CD4-positive, CD25-positive, alpha-beta regulatory T cell (primary cell): ENCODE results near the gene GSTM3. TPM values are rescaled to one million over a fixed set of nuclear protein-coding genes. Genes with fewer than 3 reads are reported as not detected.
A peak's percentile ranks its signal among the peaks of the same experiment; 100 is the strongest.
"Not testable (repeated sequence)": the region's sequence is repeated elsewhere in the genome, so short reads cannot be mapped to it uniquely, and the experiment has no call there.

Experiments used
- ATAC-seq, 2 donors: fragments of 150-1000 bp; cut with Tn5 transposase; one replicate each; pipeline ENCODE4 v1.10.0; 2021; ENCODE audit warnings: low read depth in 2 of 2, moderate number of reproducible peaks in 2 of 2, moderate library complexity in 1 of 2
- DNase-seq, 3 donors: peaks; one replicate each; pipeline versions ENCODE4 v3.0.0 to v3.0.0-alpha.2; 2012 to 2022; ENCODE audit warnings: mixed read lengths in 1 of 3
- H3K27ac ChIP-seq: one replicate; pipeline ENCODE4 v1.7.0; 2013; ENCODE audit warnings: mild to moderate bottlenecking, low read length; ENCODE audit not compliant: insufficient read depth, poor library complexity, severe bottlenecking
- H3K27me3 ChIP-seq: one replicate; pipeline ENCODE4 v1.7.0; 2013; ENCODE audit warnings: low read length; ENCODE audit not compliant: control insufficient read depth, insufficient read depth
- H3K36me3 ChIP-seq: one replicate; pipeline ENCODE4 v1.7.0; 2013; ENCODE audit warnings: mild to moderate bottlenecking, low read length, moderate library complexity; ENCODE audit not compliant: control insufficient read depth, insufficient read depth
- H3K4me1 ChIP-seq: 2 replicates; pipeline ENCODE4 v1.7.0; 2013; ENCODE audit warnings: mild to moderate bottlenecking, low read length; ENCODE audit not compliant: insufficient read depth, control insufficient read depth, poor library complexity, severe bottlenecking
- H3K4me3 ChIP-seq: one replicate; pipeline ENCODE4 v1.7.0; 2013; ENCODE audit warnings: low read depth, mild to moderate bottlenecking, low read length, moderate library complexity
- H3K9me3 ChIP-seq, 2 experiments: 1 replicate in 1 of 2; 2 replicates in 1 of 2; pipeline ENCODE4 v1.7.0; 2013; ENCODE audit warnings: low read length in 2 of 2, mild to moderate bottlenecking in 1 of 2, moderate library complexity in 1 of 2; ENCODE audit not compliant: control insufficient read depth in 2 of 2
- H3K27ac Mint-ChIP-seq, 3 donors: one replicate each; pipeline ENCODE4 v1.8.0; 2020 to 2022; ENCODE audit warnings: mild to moderate bottlenecking in 3 of 3, mixed read lengths in 3 of 3, moderate library complexity in 2 of 3
- H3K27me3 Mint-ChIP-seq: one replicate; pipeline ENCODE4 v1.8.0; 2022; ENCODE audit warnings: mild to moderate bottlenecking, mixed read lengths
- H3K36me3 Mint-ChIP-seq: one replicate; pipeline ENCODE4 v1.8.0; 2020; ENCODE audit warnings: mixed read lengths
- H3K4me1 Mint-ChIP-seq, 4 donors: one replicate each; pipeline ENCODE4 v1.8.0; 2020 to 2022; ENCODE audit warnings: mixed read lengths in 4 of 4, mild to moderate bottlenecking in 1 of 4
- H3K4me3 Mint-ChIP-seq, 4 donors: one replicate each; pipeline ENCODE4 v1.8.0; 2020 to 2022; ENCODE audit warnings: mild to moderate bottlenecking in 4 of 4, mixed read lengths in 4 of 4, moderate library complexity in 3 of 4
- H3K9me3 Mint-ChIP-seq, 7 donors: one replicate each; pipeline ENCODE4 v1.8.0; 2020 to 2022; ENCODE audit warnings: mixed read lengths in 7 of 7, mild to moderate bottlenecking in 3 of 7, moderate library complexity in 2 of 7
- polyA plus RNA-seq, 4 donors: library from polyadenylated mRNA; unstranded; fragments of 300-500 nt; fragmentation: Illumina TruSeq; gene quantifications; one replicate each; pipeline ENCODE4 v1.2.3, GENCODE V29; 2021
- total RNA-seq: library from RNA; stranded (reverse); gene quantifications from one replicate; pipeline ENCODE4 v1.2.3, GENCODE V29; 2022

Gene GSTM3
- total and polyA plus RNA-seq, 5 donors from 2014 or later, result 3.9 to 50.1 (median 48.6) TPM

DNA sequence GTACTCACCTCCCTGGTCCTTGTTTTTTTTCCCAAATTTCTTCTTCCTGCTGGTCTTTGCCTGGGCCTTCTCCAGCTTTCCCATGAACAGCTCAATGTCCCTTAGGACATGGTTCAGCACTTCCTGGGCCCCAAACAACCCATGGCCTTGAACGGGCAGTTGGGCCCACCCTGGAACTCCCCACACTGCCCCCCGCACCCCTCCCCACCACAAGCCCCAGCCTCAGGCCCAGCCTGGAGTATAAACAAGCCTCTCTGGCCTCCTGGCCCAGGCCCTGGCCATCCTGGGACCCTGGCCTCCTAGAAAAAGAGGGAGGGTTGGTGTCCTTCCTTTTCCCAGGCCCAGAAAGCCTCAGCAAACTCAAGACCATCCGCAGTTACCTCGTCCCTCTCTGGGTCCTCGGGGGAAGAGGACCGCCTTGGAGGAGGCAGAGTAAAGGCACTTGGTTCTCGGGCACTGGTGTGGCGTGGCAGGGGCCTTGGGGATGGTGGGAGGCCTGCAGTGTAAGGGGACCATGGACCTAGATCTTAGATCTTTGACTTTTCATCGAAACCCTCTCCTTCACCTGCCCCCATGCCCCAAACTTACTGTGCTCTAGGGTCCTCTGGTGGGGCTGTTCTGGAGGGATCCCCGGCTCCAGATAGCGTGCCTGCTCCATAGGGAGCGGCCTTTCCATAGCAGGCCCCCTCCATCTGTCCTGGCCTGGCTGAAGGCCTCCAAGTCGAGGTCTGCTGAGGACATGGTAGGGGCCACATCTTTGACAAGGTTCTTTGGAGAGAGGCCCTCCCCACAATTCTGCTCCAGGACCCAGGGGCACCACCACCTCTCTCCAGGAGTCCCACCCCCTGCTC lies 17.3 kb upstream of the GSTM3 start:
- H3K36me3 Mint-ChIP-seq, result no peaks in the 10 kb centered on the region
- DNase-seq (no peak), ATAC-seq (no peak)
- Histone ChIP-seq H3K4me3 (no peak overlapping the region), H3K27ac (no peak overlapping the region), H3K4me1 (no peaks in the 10 kb centered on the region), H3K36me3 (no peaks in the 10 kb centered on the region), H3K27me3 (no peaks in the 10 kb centered on the region), H3K9me3 (no peaks in the 10 kb centered on the region)
- peaks cover 0 to 1% (median 0%) of the 10 kb centered on the region in 7 donors for H3K9me3 Mint-ChIP-seq
- no peaks in the 10 kb centered on the region for H3K27me3 Mint-ChIP-seq
- no peak overlapping the region for H3K27ac Mint-ChIP-seq
- no peaks in the 10 kb centered on the region for H3K4me1 Mint-ChIP-seq
- no peak overlapping the region for H3K4me3 Mint-ChIP-seq

DNA sequence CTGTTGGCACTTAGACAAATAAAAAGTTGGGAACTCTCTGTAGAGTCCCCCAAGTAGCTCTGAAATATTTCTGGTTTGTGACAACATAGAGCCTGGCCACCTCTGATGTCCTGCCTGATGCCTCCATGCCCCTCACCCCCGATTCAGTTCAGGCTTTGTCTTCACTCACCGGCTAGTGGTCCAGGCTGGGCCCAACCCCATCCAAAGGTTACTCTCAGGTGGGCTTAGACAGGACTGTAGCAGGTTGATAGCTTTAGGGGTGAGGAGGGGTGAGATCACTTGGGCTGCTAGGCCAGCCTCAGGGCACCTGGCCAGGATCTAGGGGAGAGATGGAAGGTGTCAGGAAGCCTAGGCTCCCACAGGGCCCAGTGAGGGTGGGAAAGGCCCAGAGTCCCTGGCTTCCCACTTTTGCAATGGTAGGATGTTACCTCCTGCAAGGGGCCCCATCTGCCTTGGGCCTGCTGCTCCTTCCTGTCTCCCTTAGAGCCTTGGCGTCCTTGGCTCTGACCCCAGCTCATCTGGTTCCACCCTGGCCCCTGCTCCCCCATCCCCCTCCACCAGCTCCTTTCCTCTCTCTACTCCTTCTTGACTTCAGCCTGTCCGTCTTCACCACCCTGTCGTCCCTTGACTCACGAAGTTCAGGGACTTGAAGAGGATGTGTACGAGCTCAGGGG lies 16.1 kb upstream of the GSTM3 start:
- Mint-ChIP-seq H3K4me3 (no peak overlapping the region), H3K9me3 (no peaks in the 10 kb centered on the region), H3K27ac (no peak overlapping the region), H3K27me3 (peaks cover 8% of the 10 kb centered on the region), H3K36me3 (no peaks in the 10 kb centered on the region), H3K4me1 (no peaks in the 10 kb centered on the region)
- DNase-seq (no peak), ATAC-seq (no peak)
- H3K4me1 ChIP-seq, result no peaks in the 10 kb centered on the region
- H3K4me3 ChIP-seq, result no peak overlapping the region
- no peak overlapping the region for H3K27ac ChIP-seq
- no peaks in the 10 kb centered on the region for H3K36me3 ChIP-seq
- no peaks in the 10 kb centered on the region for H3K27me3 ChIP-seq
- H3K9me3 ChIP-seq, result no peaks in the 10 kb centered on the region

DNA sequence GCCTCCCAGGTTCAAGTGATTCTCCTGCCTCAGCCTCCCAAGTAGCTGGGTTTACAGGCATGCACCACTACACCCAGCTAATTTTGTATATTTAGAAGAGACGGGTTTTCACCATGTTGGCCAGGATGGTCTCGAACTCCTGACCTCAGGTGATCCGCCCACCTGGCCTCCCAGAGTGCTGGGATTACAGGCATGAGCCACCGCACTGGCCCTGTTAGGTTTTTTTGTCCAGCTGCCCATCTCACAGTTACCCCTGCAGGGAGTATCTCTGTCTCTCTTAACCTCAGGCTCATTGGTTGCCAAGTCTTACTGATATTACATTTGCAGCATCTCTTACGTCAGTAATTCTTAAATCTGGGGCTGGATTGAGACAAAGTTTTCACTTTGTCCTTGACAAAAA lies 15.5 kb upstream of the GSTM3 start:
- H3K36me3 Mint-ChIP-seq, H3K27me3 Mint-ChIP-seq, ATAC-seq, H3K9me3 ChIP-seq, H3K4me3 Mint-ChIP-seq, H3K36me3 ChIP-seq, H3K4me3 ChIP-seq, DNase-seq, H3K4me1 ChIP-seq, H3K27ac ChIP-seq, H3K4me1 Mint-ChIP-seq, H3K27me3 ChIP-seq, H3K9me3 Mint-ChIP-seq: not testable (repeated sequence)
- peak overlapping the region in 1 of 3 donors; percentile 40 for H3K27ac Mint-ChIP-seq

DNA sequence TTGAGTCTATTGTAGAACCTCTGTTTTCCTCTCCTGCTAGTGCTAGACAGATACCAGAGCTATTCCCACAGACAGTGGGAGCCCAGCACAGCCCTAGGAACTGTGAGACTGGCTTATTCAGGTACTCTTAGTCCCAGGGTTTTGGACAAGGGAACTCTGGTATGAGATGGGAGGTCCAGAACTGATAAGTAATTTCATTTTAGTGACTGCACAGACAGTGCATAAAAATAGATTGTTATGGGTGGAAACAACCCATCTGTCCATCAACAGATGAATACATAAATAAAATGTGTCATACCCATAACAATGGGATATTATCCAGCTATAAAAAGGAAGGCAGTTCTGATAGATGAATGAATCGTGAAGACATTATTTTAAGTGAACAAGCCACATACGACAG lies 13.9 kb upstream of the GSTM3 start:
- no peak for DNase-seq
- H3K4me3 Mint-ChIP-seq, result no peak overlapping the region
- no peak for ATAC-seq

DNA sequence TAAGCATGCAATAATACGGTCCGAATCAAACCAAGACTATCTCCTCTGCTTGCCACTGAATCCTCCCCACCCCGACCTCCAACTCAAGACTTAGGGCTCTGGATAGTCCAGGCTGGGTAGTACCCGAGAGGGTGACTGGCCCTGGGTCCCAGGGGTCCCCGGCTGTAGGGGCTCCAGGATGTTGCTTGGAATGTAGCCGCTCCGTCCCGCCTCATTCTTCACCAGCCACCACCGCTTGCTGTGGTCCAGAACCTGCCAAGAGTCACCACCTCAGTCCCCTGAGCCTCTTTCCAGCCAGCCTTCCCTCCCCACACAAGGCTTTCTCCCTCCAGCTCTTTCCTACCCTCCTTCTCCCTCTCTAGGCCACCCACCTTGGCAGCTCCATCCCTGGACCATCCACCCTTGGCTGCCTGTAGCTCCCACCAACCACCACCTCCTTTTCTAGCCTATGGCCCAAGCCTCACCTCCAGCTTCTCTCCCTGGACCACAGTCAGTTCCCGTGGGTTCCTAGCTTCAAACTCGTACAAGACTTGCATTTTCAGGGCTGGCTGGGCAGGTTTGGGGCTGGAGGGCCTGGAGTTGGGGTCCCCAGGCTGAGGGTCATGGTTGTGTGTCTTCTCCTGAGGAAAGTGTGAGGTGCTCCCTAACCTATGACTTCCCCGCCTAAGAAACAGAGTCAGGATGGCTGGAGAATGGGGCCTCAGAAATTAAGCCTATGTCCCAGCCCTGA lies 10.9 kb upstream of the GSTM3 start:
- no peaks in the 10 kb centered on the region for H3K9me3 ChIP-seq
- Mint-ChIP-seq H3K27ac (no peak overlapping the region), H3K4me3 (no peak overlapping the region), H3K36me3 (no peaks in the 10 kb centered on the region), H3K27me3 (peaks cover 29% of the 10 kb centered on the region), H3K4me1 (no peaks in the 10 kb centered on the region), H3K9me3 (peaks cover 0 to 4% (median 0%) of the 10 kb centered on the region in 7 donors)
- H3K4me1 ChIP-seq, result no peaks in the 10 kb centered on the region
- ATAC-seq, result no peak
- H3K27me3 ChIP-seq, result peaks cover 3% of the 10 kb centered on the region
- DNase-seq, result no peak
- no peaks in the 10 kb centered on the region for H3K36me3 ChIP-seq
- H3K4me3 ChIP-seq, result no peak overlapping the region
- H3K27ac ChIP-seq, result no peak overlapping the region

More for the DNA sequence above, 13.9 kb upstream of the GSTM3 start:
- no peak overlapping the region for H3K27ac ChIP-seq
- H3K9me3 ChIP-seq, result no peaks in the 10 kb centered on the region
- no peaks in the 10 kb centered on the region for H3K36me3 ChIP-seq
- Mint-ChIP-seq H3K27ac (no peak overlapping the region), H3K9me3 (peaks cover 0 to 2% (median 0%) of the 10 kb centered on the region in 7 donors), H3K27me3 (peaks cover 14% of the 10 kb centered on the region), H3K36me3 (no peaks in the 10 kb centered on the region), H3K4me1 (no peaks in the 10 kb centered on the region)
- no peaks in the 10 kb centered on the region for H3K4me1 ChIP-seq
- no peak overlapping the region for H3K4me3 ChIP-seq
- no peaks in the 10 kb centered on the region for H3K27me3 ChIP-seq

DNA sequence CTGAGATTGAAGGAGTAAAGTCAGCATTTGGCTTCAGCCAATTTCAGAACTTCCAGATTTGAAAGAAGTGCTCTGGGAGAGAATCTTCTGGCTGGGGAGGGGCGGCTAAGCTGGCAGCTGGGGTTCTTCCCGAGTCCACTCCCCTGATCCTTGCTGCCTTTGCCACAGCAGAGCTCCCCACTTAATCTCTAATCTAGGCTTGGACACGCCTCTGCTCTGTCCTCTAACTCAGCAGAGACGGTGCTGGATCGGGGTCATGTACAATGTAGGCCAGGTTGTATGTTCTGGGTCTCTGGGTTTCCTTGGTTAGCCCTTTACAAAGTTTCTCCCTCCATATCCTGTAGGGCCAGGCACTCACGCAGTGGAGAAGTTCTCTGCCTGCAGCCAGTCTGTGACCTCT lies 10.1 kb upstream of the GSTM3 start:
- Mint-ChIP-seq H3K36me3 (no peaks in the 10 kb centered on the region), H3K27me3 (peaks cover 29% of the 10 kb centered on the region), H3K4me3 (no peak overlapping the region), H3K27ac (no peak overlapping the region), H3K9me3 (peaks cover 0 to 4% (median 0%) of the 10 kb centered on the region in 7 donors), H3K4me1 (no peaks in the 10 kb centered on the region)
- no peak overlapping the region for H3K27ac ChIP-seq
- H3K9me3 ChIP-seq, result no peaks in the 10 kb centered on the region
- ATAC-seq (no peak), DNase-seq (no peak)
- H3K27me3 ChIP-seq, result peaks cover 3% of the 10 kb centered on the region
- H3K36me3 ChIP-seq, result no peaks in the 10 kb centered on the region
- H3K4me3 ChIP-seq, result no peak overlapping the region
- H3K4me1 ChIP-seq, result no peaks in the 10 kb centered on the region

DNA sequence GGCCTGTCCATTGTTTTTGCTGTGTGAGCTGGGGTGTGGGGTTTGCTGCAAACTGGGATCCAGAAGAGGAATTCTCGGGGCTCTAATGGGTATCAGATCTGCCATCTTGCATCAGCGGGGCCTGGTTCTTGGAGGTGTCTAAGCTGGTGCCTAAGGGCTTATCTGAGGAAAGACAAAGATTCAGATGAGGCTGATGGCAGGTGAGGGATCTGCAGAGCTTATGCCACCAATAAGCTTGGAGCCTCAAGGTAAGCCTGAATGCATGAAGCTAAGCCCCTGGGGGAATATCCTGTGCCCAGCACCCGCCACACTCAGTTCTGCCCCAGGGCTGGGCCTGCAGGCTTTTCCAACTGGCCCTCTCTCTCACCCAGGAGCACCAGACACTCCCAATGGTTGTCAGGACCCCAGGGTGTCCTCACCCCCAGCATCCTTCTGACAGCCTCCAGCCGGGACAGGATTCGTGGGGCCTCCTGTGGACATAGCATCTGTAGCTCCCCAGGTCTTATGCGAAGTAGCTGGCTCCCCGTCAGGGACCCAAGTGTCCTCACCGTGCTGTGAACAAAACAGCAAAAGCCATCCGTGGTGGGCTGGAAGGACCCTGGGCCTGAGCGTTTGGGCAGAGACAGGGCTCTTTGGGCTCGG lies 9.5 kb upstream of the GSTM3 start:
- Histone ChIP-seq H3K27ac (no peak overlapping the region), H3K9me3 (no peaks in the 10 kb centered on the region), H3K4me3 (no peak overlapping the region), H3K27me3 (peaks cover 3% of the 10 kb centered on the region), H3K36me3 (no peaks in the 10 kb centered on the region), H3K4me1 (no peaks in the 10 kb centered on the region)
- no peak overlapping the region for H3K4me3 Mint-ChIP-seq
- peaks cover 29% of the 10 kb centered on the region for H3K27me3 Mint-ChIP-seq
- H3K4me1 Mint-ChIP-seq, result no peaks in the 10 kb centered on the region
- peaks cover 0 to 4% (median 0%) of the 10 kb centered on the region in 7 donors for H3K9me3 Mint-ChIP-seq
- no peak for ATAC-seq
- DNase-seq, result no peak
- no peaks in the 10 kb centered on the region for H3K36me3 Mint-ChIP-seq
- no peak overlapping the region for H3K27ac Mint-ChIP-seq
